Measurements from ENCODE around the gene BAIAP2.

- no peak for TF ChIP-seq CTCF (IDR thresholded peaks at IDR 0.05)
- TF ChIP-seq ZFX (IDR thresholded peaks at IDR 0.05; ENCODE audit: borderline replicate concordance): no peak
Measured at GRCh38 chr17:81097134-81097942, 62.4 kb downstream of the BAIAP2 start.
